GM21381 (cell line): Measurements from ENCODE around the gene TRAM2.

Experiments
- ATAC-seq: cut with Tn5 transposase; IDR thresholded peaks from one replicate; pipeline ENCODE4 v1.9.1; 2021; ENCODE audit warnings: mild to moderate bottlenecking, moderate library complexity; ENCODE audit not compliant: unreplicated experiment

TRAM2 gene

GRCh38 chr6:52533491-52533890 is 43.4 kb downstream of the TRAM2 start:
- no peak for ATAC-seq

DNA sequence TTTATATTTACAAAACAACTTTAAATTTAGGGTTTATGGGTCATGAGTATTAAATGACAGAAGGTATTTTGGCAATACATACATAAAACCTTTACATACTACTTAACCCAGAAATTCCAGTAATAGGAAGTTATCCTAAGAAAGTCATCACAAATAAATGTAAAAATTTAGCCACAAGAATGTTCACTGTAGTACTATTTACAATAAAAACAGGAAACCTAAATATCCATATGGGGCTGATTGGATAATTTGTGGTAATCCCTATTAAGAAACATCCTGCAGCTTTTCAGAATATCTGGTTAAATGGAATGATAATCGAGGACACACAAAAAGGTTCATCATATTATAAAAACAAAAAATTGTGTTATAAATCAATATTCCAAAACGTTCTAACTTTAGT is 44.4 kb downstream of the TRAM2 start:
- no peak for ATAC-seq

DNA sequence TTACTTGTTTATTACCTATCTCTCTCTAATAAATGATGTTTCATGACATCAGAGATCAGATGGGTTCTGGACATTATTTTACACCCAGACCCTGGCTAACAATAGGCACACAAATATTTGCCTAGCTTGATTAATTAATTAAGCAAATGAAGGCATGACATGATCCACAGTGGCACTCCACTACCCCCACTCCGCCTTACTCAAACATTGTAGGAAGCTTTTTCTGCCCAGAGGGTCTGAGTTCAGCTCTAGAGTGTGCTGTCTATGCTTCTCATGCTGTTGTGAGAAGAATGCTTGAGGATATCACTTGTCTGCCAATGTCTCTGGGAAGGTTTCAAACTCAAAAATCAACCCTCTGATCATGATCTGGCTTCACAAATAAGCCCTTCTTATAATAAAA is 45.0 kb downstream of the TRAM2 start:
- no peak for ATAC-seq

GRCh38 chr6:52531396-52531795 is 45.5 kb downstream of the TRAM2 start:
- no peak for ATAC-seq

GRCh38 chr6:52530351-52530750 is 46.5 kb downstream of the TRAM2 start:
- ATAC-seq: no peak

DNA sequence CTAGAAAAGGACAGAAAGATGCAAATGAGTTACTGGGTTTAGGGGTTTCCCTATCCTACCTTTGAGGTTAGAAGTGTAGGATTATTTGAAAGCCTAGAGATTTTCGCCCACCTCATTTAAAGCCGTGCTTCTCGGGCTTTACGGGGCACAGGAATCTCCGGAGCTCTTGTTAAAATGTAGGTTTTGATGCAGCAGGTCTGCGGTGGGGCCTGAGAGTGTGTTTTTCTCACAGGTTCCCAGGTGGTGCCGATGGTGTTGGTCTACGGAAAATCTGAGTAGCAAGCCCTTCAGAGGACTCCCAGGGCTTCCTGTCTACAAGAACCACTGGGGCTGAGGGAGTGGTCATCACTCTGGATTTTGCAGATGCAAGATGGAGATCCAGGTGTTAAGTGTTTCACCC is 47.5 kb downstream of the TRAM2 start:
- no peak for ATAC-seq

GRCh38 chr6:52527436-52527835 is 49.4 kb downstream of the TRAM2 start:
- no peak for ATAC-seq

- ATAC-seq: no peak
Measured at GRCh38 chr6:52526634-52527033, 50.2 kb downstream of the TRAM2 start.

GRCh38 chr6:52524918-52525317 is 51.9 kb downstream of the TRAM2 start:
- no peak for ATAC-seq

GRCh38 chr6:52523378-52524142 is 53.3 kb downstream of the TRAM2 start:
- no peak for ATAC-seq

GRCh38 chr6:52522655-52523054 is 54.2 kb downstream of the TRAM2 start:
- no peak for ATAC-seq

- ATAC-seq: no peak
Measured at GRCh38 chr6:52522151-52522626, 54.7 kb downstream of the TRAM2 start.

DNA sequence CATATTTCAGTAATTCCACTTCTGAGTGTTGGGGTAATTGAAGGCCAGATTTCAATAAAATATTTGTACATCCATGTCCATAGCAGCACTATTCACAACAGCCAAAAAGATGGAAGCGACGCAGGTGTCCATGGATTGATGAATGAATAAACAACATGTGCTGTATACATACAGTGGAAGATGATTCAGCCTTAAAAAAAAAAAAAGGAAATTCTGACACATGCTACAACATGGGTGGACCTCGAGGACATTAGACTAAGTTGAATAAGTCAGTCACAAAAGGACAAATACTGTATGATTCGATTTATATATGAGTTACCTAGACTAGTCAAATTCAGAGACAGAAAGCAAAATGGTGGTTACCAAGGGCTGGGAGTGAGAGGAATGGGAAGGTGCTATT is 57.2 kb downstream of the TRAM2 start:
- no peak for ATAC-seq

DNA sequence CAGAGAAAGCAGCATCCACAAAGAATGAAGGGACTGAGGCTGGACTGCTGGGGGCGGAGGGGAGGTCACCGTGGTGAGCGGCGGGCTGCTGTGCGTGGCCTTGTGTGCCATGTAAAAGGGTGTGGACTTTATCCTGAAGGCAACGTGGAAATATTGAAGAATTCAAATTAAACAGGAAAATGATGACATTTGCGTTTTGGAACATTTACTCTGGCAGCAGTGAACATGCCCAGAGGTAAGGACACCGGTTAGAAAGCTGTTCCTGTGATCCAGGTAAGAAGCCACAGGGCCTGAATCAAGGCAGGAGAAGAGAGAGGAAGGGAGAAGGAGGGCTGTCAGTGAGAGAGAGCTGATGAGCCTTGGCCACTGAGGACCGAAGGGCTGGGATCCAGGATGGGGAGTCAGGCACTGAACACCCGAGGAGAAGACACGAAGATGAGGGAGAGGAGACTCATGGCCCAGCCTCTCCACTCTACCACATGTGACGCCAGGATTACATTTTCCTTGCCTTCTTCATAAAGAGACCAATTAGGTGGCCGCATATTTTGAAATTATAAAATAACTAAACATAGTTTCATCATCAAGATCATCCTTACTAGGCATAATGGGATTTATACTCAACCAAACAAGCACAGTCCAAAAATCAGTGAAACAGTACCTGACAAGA is 58.4 kb downstream of the TRAM2 start:
- ATAC-seq: no peak

DNA sequence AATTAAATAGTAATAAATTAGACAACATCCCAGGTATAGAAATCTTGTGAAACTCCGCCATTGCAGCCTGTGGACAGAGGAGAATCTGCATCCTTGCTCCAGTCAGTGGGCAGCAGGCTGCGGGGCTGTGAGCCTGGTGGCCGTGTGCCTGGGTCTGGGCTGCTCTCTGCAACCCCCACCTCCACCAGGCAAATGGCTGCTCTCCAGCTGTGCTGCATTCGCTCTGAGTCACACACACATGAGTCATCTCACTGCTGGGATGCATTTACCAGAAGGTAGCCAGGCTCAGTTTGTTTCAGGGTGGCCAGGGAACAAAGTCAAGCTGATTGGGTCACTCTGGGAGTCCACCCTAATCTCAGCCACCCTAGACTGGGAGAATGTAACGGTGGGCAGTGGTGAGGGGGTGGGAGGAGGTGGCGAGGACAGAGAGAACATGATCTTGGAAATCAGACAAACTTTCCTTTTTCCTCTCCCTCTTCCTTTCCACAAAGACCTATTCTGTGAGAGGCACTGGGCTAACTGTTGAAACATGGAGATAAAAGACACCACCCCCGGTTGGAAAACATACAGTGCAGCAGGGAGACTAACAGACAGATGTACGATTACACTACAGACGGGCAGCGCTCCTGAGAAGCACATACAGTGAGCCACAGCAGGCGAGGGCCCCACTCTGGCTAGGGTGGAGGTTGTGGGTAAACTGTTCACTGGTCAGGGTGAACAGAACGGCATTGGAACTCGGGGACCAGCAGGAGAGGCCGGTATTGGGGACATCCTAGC is 59.2 kb downstream of the TRAM2 start:
- peak; percentile 75 for ATAC-seq

DNA sequence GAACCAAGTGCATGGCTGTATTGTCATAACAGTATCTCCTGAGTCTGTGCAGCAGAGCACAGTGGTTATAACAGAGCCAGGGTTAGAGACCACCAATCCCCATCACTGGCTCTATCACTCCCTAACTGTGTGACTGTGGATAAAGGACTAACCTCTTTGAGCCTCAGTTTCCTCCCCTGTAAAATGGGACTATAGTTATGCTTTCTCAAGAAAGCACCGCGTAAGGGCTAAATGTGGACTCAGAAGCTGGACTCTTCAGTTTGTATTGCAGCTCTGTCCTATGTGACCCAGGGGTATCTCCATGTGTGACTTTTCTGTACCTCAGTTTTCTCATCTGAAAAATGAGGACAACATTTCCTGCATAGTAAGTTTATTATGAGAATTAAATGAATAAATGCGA is 59.9 kb downstream of the TRAM2 start:
- ATAC-seq: no peak

- ATAC-seq: no peak
Measured at GRCh38 chr6:52516269-52516668, 60.6 kb downstream of the TRAM2 start.

DNA sequence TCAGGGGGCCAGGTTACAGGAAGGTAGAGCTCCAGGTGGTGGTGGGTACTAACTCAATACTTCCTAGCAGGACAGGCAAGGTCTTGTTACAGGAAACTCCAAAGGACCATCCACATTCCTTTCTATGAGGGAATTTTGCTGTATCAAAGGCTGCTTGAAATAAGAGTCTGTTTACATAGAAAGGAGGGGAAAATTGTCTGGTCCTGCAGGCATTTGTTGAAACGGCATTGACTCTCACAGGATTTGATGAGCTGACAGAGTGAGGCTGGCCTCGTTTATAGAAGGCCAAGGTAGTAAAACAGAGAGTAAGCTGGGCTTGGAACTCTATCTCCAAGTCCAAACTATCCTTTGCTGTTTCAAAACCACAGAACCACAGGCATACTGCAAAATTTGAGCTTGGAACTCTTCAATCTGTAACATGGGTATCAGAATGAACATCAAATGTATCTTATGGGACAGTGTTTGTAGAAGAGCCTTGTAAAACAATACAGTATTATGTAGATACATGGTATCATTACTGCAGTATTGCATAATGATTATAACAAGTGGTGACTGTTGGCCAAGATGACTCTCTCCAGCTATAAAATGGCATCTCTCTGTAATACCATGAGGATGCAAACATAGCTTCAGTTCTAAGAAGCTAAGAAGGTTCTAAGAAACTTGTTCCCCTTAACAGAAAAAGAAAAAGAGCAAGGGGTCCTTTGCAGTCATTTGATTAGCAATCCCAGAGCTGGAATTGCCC is 61.5 kb downstream of the TRAM2 start:
- ATAC-seq: no peak

- ATAC-seq: no peak
Measured at GRCh38 chr6:52514514-52514913, 62.3 kb downstream of the TRAM2 start.

GRCh38 chr6:52513896-52514295 is 63.0 kb downstream of the TRAM2 start:
- ATAC-seq: no peak

GRCh38 chr6:52513464-52513863 is 63.4 kb downstream of the TRAM2 start:
- no peak for ATAC-seq
